GM12872 (cell line): ENCODE data around the gene RPL13A.

Experiments used
- TF ChIP-seq, protein P1 (sequence below): IDR thresholded peaks from 3 replicates; pipeline ENCODE4 v1.5.1; 2011; ENCODE audit warnings: low read depth, mild to moderate bottlenecking, low read length, moderate library complexity; ENCODE audit not compliant: insufficient read depth

Gene RPL13A

GRCh38 chr19:49538643-49539042 lies 51.2 kb downstream of the RPL13A start:
- TF ChIP-seq, protein P1, sequence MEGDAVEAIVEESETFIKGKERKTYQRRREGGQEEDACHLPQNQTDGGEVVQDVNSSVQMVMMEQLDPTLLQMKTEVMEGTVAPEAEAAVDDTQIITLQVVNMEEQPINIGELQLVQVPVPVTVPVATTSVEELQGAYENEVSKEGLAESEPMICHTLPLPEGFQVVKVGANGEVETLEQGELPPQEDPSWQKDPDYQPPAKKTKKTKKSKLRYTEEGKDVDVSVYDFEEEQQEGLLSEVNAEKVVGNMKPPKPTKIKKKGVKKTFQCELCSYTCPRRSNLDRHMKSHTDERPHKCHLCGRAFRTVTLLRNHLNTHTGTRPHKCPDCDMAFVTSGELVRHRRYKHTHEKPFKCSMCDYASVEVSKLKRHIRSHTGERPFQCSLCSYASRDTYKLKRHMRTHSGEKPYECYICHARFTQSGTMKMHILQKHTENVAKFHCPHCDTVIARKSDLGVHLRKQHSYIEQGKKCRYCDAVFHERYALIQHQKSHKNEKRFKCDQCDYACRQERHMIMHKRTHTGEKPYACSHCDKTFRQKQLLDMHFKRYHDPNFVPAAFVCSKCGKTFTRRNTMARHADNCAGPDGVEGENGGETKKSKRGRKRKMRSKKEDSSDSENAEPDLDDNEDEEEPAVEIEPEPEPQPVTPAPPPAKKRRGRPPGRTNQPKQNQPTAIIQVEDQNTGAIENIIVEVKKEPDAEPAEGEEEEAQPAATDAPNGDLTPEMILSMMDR = no peak

GRCh38 chr19:49539192-49539952 lies 52.0 kb downstream of the RPL13A start:
- TF ChIP-seq, protein P1 = no peak
